Naive thymus-derived CD4-positive, alpha-beta T cell (primary cell): Measurements from ENCODE around the gene PNPLA5. TPM values are rescaled to one million over a fixed set of nuclear protein-coding genes. Genes with fewer than 3 reads are reported as not detected.

Experiments
- ATAC-seq: fragments of 150-1000 bp; cut with Tn5 transposase; 2 replicates; pipeline ENCODE4 v1.10.0; 2021; ENCODE audit warnings: mild to moderate bottlenecking, moderate library complexity
- CTCF ChIA-PET: fragments of 350-600 bp; sonication (Branson Sonifier 250); formaldehyde crosslinking; loops from one replicate; lab custom pipeline; 2021; ENCODE audit warnings: antibody characterized with exemption; lab: Charles Lee
- POLR2A ChIA-PET: fragments of 350-600 bp; sonication (Branson Sonifier 250); formaldehyde crosslinking; loops from one replicate; lab custom pipeline; 2021; ENCODE audit warnings: antibody characterized with exemption, inconsistent platforms; lab: Charles Lee
- DNase-seq, 9 donors: peaks; one replicate each; pipeline versions ENCODE4 v3.0.0 to v3.0.0-alpha.2; 2020 to 2022; ENCODE audit warnings: mixed read lengths in 1 of 9
- H3K27ac ChIP-seq: one replicate; pipeline ENCODE4 v1.7.0; 2013; ENCODE audit warnings: mild to moderate bottlenecking, low read depth, low read length, moderate library complexity
- H3K27me3 ChIP-seq, 2 donors: one replicate each; pipeline ENCODE4 v1.7.0; 2013; ENCODE audit warnings: low read length in 2 of 2, mild to moderate bottlenecking in 2 of 2, moderate library complexity in 2 of 2; ENCODE audit not compliant: control insufficient read depth in 2 of 2, insufficient read depth in 2 of 2
- H3K36me3 ChIP-seq, 3 experiments: 1 replicate in 2 of 3; 2 replicates in 1 of 3; pipeline ENCODE4 v1.7.0; 2013; ENCODE audit warnings: low read length in 3 of 3, mild to moderate bottlenecking in 3 of 3, moderate library complexity in 1 of 3; ENCODE audit not compliant: insufficient read depth in 3 of 3, control insufficient read depth in 2 of 3
- H3K4me1 ChIP-seq, 2 donors: one replicate each; pipeline ENCODE4 v1.7.0; 2013; ENCODE audit warnings: low read length in 2 of 2, mild to moderate bottlenecking in 2 of 2, moderate library complexity in 1 of 2; ENCODE audit not compliant: control insufficient read depth in 2 of 2, insufficient read depth in 2 of 2
- H3K4me3 ChIP-seq: 2 replicates; pipeline ENCODE4 v1.7.0; 2013; ENCODE audit warnings: mild to moderate bottlenecking, low read length
- H3K9me3 ChIP-seq, 3 experiments: 1 replicate in 2 of 3; 2 replicates in 1 of 3; pipeline ENCODE4 v1.7.0; 2013; ENCODE audit warnings: low read length in 3 of 3; ENCODE audit not compliant: control insufficient read depth in 2 of 3
- H3K27ac Mint-ChIP-seq, 9 donors: one replicate each; pipeline ENCODE4 v1.8.0; 2020 to 2022; ENCODE audit warnings: mixed read lengths in 9 of 9, mild to moderate bottlenecking in 8 of 9, moderate library complexity in 5 of 9, inconsistent platforms in 2 of 9
- H3K27me3 Mint-ChIP-seq, 5 donors: one replicate each; pipeline ENCODE4 v1.8.0; 2021 to 2022; ENCODE audit warnings: mixed read lengths in 5 of 5, mild to moderate bottlenecking in 1 of 5
- H3K36me3 Mint-ChIP-seq, 5 donors: one replicate each; pipeline ENCODE4 v1.8.0; 2020 to 2022; ENCODE audit warnings: mixed read lengths in 5 of 5, mild to moderate bottlenecking in 3 of 5, inconsistent platforms in 1 of 5
- H3K4me1 Mint-ChIP-seq, 7 donors: one replicate each; pipeline ENCODE4 v1.8.0; 2020 to 2022; ENCODE audit warnings: mixed read lengths in 7 of 7, mild to moderate bottlenecking in 3 of 7, inconsistent platforms in 1 of 7
- H3K4me3 Mint-ChIP-seq, 10 donors: one replicate each; pipeline ENCODE4 v1.8.0; 2020 to 2022; ENCODE audit warnings: mild to moderate bottlenecking in 10 of 10, mixed read lengths in 10 of 10, moderate library complexity in 6 of 10, inconsistent platforms in 2 of 10
- H3K9me3 Mint-ChIP-seq, 11 donors: one replicate each; pipeline ENCODE4 v1.8.0; 2020 to 2022; ENCODE audit warnings: mixed read lengths in 11 of 11, mild to moderate bottlenecking in 4 of 11, inconsistent platforms in 1 of 11, moderate library complexity in 1 of 11
- intact Hi-C, 2 donors: fragments of 100-400 bp; cut with micrococcal nuclease; formaldehyde crosslinking; loops; one replicate each; pipeline ENCODE4 v1.15.1; 2023
- polyA plus RNA-seq, 2 donors: library from polyadenylated mRNA; unstranded; fragments of 300-500 nt; fragmentation: Illumina TruSeq; gene quantifications; one replicate each; pipeline ENCODE4 v1.2.3, GENCODE V29; 2021
- total RNA-seq, 6 experiments: library from RNA in 5 of 6; stranded (reverse) in 5 of 6; gene quantifications; 1 replicate in 5 of 6; 2 replicates in 1 of 6; pipeline ENCODE4 v1.2.3 and lab custom pipeline; 2021 to 2026

The PNPLA5 gene
- total and polyA plus RNA-seq, 7 experiments from 2014 or later: not detected

- no peak for ATAC-seq
- H3K9me3 Mint-ChIP-seq: no peaks in the 10 kb centered on the region
These were observed 33.9 kb upstream of the PNPLA5 start for GRCh38 chr22:43925433-43926348.

DNA sequence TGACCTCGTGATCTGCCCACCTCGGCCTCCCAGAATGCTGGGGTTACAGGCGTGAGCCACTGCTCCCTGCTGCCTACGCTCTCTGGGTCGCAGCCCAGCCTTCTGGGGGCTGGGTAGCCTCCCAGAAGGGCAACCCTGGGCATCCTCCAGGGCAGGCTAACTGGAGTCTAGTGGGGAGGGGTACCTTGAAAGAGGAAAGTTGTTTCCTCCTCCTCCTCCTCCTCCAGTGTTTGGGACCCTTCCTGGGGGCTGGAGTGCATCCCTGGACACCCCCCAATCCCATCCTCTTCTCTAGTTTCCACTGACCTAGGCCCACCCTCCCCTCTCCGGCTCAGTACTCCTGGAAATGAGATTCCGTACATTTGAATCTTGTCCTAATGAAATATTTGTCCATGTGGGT lies 33.1 kb upstream of the PNPLA5 start:
- CTCF ChIA-PET: no interaction called here
- no peak for DNase-seq
- no peaks in the 10 kb centered on the region for H3K36me3 ChIP-seq
- POLR2A ChIA-PET: no interaction called here
- peaks cover 4 to 33% (median 16%) of the 10 kb centered on the region in 5 donors for H3K27me3 Mint-ChIP-seq
- peaks cover 0 to 3% of the 10 kb centered on the region in 2 donors for H3K4me1 ChIP-seq
- ATAC-seq: no peak
- no peaks in the 10 kb centered on the region for H3K9me3 ChIP-seq
- H3K4me3 Mint-ChIP-seq: peak overlapping the region; percentile 42 to 87 (median 66)
- peak overlapping the region in 1 of 9 donors; percentile 70 for H3K27ac Mint-ChIP-seq
- intact Hi-C loops: loop anchor here in 1 of 2 donors (10.0 kb wide), 1 partner anchor 110 kb away; the partner anchor contains the start of gene EFCAB6
- no peaks in the 10 kb centered on the region for H3K9me3 Mint-ChIP-seq
- H3K27me3 ChIP-seq: no peaks in the 10 kb centered on the region
- H3K4me1 Mint-ChIP-seq: peaks cover 4 to 6% (median 5%) of the 10 kb centered on the region in 7 donors
- H3K27ac ChIP-seq: no peak overlapping the region
- H3K36me3 Mint-ChIP-seq: no peaks in the 10 kb centered on the region
- H3K4me3 ChIP-seq: no peak overlapping the region

More at GRCh38 chr22:43925433-43926348, 33.9 kb upstream of the PNPLA5 start:
- Mint-ChIP-seq H3K4me3 (peak overlapping the region; percentile 40 to 86 (median 63)), H3K4me1 (peaks cover 4 to 6% (median 5%) of the 10 kb centered on the region in 7 donors), H3K27ac (no peak overlapping the region), H3K27me3 (peaks cover 4 to 31% (median 15%) of the 10 kb centered on the region in 5 donors), H3K36me3 (no peaks in the 10 kb centered on the region)
- ChIA-PET POLR2A (no interaction called here), CTCF (interaction anchor here (0.7 kb wide), 1 partner anchor 26 kb away, joined by 4 read pairs; no protein-coding TSS in a partner anchor)
- no peak overlapping the region for H3K27ac ChIP-seq
- H3K27me3 ChIP-seq: no peaks in the 10 kb centered on the region
- H3K36me3 ChIP-seq: no peaks in the 10 kb centered on the region
- H3K9me3 ChIP-seq: no peaks in the 10 kb centered on the region
- peaks cover 0 to 3% of the 10 kb centered on the region in 2 donors for H3K4me1 ChIP-seq
- H3K4me3 ChIP-seq: no peak overlapping the region
- intact Hi-C loops: loop anchor here in 1 of 2 donors (10.0 kb wide), 1 partner anchor 111 kb away; the partner anchor contains the start of gene EFCAB6
- DNase-seq: no peak

GRCh38 chr22:43923631-43924464 lies 32.0 kb upstream of the PNPLA5 start, which contains the start of gene PNPLA3:
Gene PNPLA3 (plus strand): TSS chr22:43923805. CDS start chr22:43923912, 107 bp downstream.
- DNase-seq: peak; percentile 48 to 84 (median 59)
- H3K27me3 ChIP-seq: no peaks in the 10 kb centered on the region
- intact Hi-C loops: loop anchor here (1.0 to 10.0 kb wide), 3 partner anchors 31 to 112 kb away; partner anchors contain the start of genes EFCAB6 (in 2 of the 2) and SAMM50 (in 1 of the 2)

DNA sequence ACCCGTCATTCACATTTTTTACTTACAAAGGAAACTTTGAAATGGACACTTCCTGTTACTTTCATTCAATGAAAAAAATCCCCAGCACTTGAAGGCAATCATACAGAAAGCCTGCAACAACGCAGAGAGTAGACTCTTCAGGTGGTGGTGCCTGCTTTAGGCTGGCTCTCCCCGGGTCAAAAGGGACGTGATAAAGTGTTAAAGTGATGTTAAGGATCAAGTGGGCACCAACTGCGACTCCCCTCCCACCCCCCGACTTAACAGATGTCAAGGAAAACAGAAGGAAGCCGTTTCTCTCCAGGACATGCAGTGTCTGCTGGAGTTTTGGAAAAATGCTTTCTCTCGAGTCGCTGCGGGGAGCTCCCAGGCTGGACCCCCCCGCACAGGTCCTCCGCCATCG lies 31.4 kb upstream of the PNPLA5 start:
- peak overlapping the region in 8 of 9 donors; percentile 12 to 89 (median 42) for H3K27ac Mint-ChIP-seq

More at GRCh38 chr22:43923631-43924464, 32.0 kb upstream of the PNPLA5 start, which contains the start of gene PNPLA3:
- Histone ChIP-seq H3K4me1 (peaks cover 0 to 3% of the 10 kb centered on the region in 2 donors), H3K4me3 (peak within 1 kb of the TSS; percentile 57), H3K36me3 (no peaks in the 10 kb centered on the region), H3K27ac (no peak within 1 kb of the TSS), H3K9me3 (no peaks in the 10 kb centered on the region)
- Mint-ChIP-seq H3K27me3 (peaks cover 4 to 37% (median 16%) of the 10 kb centered on the region in 5 donors), H3K27ac (peak within 1 kb of the TSS in 8 of 9 donors; percentile 12 to 89 (median 42)), H3K9me3 (peaks cover 0 to 1% (median 0%) of the 10 kb centered on the region in 11 donors), H3K36me3 (no peaks in the 10 kb centered on the region), H3K4me1 (peaks cover 4 to 6% (median 5%) of the 10 kb centered on the region in 7 donors), H3K4me3 (peak within 1 kb of the TSS; percentile 80 to 95 (median 88))
- peak; percentile 96 for ATAC-seq
- ChIA-PET CTCF (no interaction called here), POLR2A (interaction anchor here (1.4 kb wide), 1 partner anchor 31 kb away, joined by 5 read pairs; the partner anchor contains the start of gene SAMM50)

DNA sequence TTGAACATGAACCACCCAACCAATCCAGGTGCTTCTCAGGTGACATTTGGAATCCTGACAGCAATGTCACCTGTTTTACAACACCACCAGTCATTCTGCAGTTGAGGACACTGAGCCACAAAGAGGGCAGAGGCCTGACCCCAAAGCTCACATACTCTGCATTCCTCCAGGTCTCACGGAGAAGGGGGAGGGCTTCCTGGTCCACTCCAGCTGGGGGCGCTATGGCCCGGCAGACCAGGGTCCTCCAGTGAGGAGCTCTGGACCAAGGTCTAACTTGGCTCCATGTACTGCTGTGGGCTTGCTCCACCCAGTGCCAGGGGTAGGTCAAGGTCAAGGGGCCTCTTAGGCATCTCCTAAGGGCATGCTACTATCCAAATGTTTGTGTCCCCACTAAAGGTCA lies 30.3 kb upstream of the PNPLA5 start:
- H3K4me3 Mint-ChIP-seq: peak overlapping the region in 5 of 10 donors; percentile 19 to 81 (median 35)
- CTCF ChIA-PET: no interaction called here
- POLR2A ChIA-PET: no interaction called here

More for the DNA sequence above, 31.4 kb upstream of the PNPLA5 start:
- DNase-seq (peak in 5 of 9 donors; percentile 4 to 29 (median 14)), ATAC-seq (peak; percentile 36)
- no peaks in the 10 kb centered on the region for H3K9me3 ChIP-seq
- H3K9me3 Mint-ChIP-seq: peaks cover 0 to 1% (median 0%) of the 10 kb centered on the region in 11 donors
- intact Hi-C loops: loop anchor here (1.0 to 10.0 kb wide), 3 partner anchors 32 to 111 kb away; partner anchors contain the start of genes EFCAB6 (in 2 of the 2) and SAMM50 (in 1 of the 2)
- no peaks in the 10 kb centered on the region for H3K36me3 ChIP-seq
- no peaks in the 10 kb centered on the region for H3K27me3 ChIP-seq
- ChIA-PET POLR2A (interaction anchor here (1.4 kb wide), 1 partner anchor 32 kb away, joined by 5 read pairs; the partner anchor contains the start of gene SAMM50), CTCF (no interaction called here)
- H3K36me3 Mint-ChIP-seq: no peaks in the 10 kb centered on the region
- H3K4me1 ChIP-seq: peaks cover 0 to 3% of the 10 kb centered on the region in 2 donors
- H3K4me3 ChIP-seq: peak overlapping the region; percentile 57
- H3K27ac ChIP-seq: no peak overlapping the region
- H3K4me1 Mint-ChIP-seq: peaks cover 4 to 6% (median 5%) of the 10 kb centered on the region in 7 donors
- H3K4me3 Mint-ChIP-seq: peak overlapping the region; percentile 80 to 95 (median 88)
- peaks cover 4 to 37% (median 11%) of the 10 kb centered on the region in 5 donors for H3K27me3 Mint-ChIP-seq

More for the DNA sequence above, 30.3 kb upstream of the PNPLA5 start:
- intact Hi-C loops: loop anchor here in 1 of 2 donors (10.0 kb wide), 1 partner anchor 107 kb away; the partner anchor contains the start of gene EFCAB6
- Histone ChIP-seq H3K27me3 (no peaks in the 10 kb centered on the region), H3K4me3 (no peak overlapping the region), H3K4me1 (peaks cover 0 to 3% of the 10 kb centered on the region in 2 donors), H3K27ac (no peak overlapping the region), H3K36me3 (no peaks in the 10 kb centered on the region), H3K9me3 (no peaks in the 10 kb centered on the region)
- Mint-ChIP-seq H3K27ac (no peak overlapping the region), H3K4me1 (peaks cover 4 to 6% (median 5%) of the 10 kb centered on the region in 7 donors), H3K36me3 (no peaks in the 10 kb centered on the region), H3K9me3 (peaks cover 0 to 1% (median 0%) of the 10 kb centered on the region in 11 donors), H3K27me3 (peaks cover 6 to 37% (median 13%) of the 10 kb centered on the region in 5 donors)
- DNase-seq (no peak), ATAC-seq (no peak)
